SK-N-SH (cell line): ENCODE data around the gene DENND6A.

Source experiments
- CHD2 ChIP-seq: fragments of 150-350 bp; IDR thresholded peaks from 2 replicates; pipeline ENCODE4 v1.6.1; 2018; ENCODE audit warnings: low read length; ENCODE audit not compliant: partially characterized antibody
- ELF1 ChIP-seq: IDR thresholded peaks from 2 replicates; pipeline ENCODE4 v1.4.0; 2012
- EZH2phosphoT487 ChIP-seq: fragments of 200-600 bp; sonication (generic); IDR thresholded peaks from 2 replicates; pipeline ENCODE4 v1.6.1; 2017; ENCODE audit warnings: low read depth, mixed run types, mild to moderate bottlenecking, antibody characterized with exemption, moderate library complexity, borderline replicate concordance
- FOXJ3 ChIP-seq: sonication (generic); formaldehyde crosslinking; IDR thresholded peaks from 2 replicates; pipeline ENCODE4 v1.5.1; 2020; ENCODE audit warnings: mild to moderate bottlenecking, missing genetic modification reagents
- JUND ChIP-seq: IDR thresholded peaks from 2 replicates; pipeline ENCODE4 v1.4.0; 2012
- NRF1 ChIP-seq: IDR thresholded peaks from 2 replicates; pipeline ENCODE4 v1.6.1; 2012; ENCODE audit warnings: low read depth, mild to moderate bottlenecking, low read length
- RCOR1 ChIP-seq: fragments of 150-350 bp; IDR thresholded peaks from 2 replicates; pipeline ENCODE4 v1.6.1; 2017; ENCODE audit warnings: antibody characterized with exemption, low read length
- SIN3A ChIP-seq: IDR thresholded peaks from 2 replicates; pipeline ENCODE4 v1.6.1; 2012; ENCODE audit warnings: low read depth, mild to moderate bottlenecking, low read length, moderate library complexity, borderline replicate concordance
- TAF1 ChIP-seq: IDR thresholded peaks from 2 replicates; pipeline ENCODE4 v1.6.1; 2012; ENCODE audit warnings: low read depth, mild to moderate bottlenecking, low read length, moderate library complexity, borderline replicate concordance
- TEAD4 ChIP-seq: IDR thresholded peaks from 2 replicates; pipeline ENCODE4 v1.4.0; 2012; ENCODE audit warnings: mild to moderate bottlenecking, borderline replicate concordance; ENCODE audit not compliant: insufficient read depth
- YY1 ChIP-seq: IDR thresholded peaks from 2 replicates; pipeline ENCODE4 v1.4.0; 2012; ENCODE audit warnings: low read depth, mild to moderate bottlenecking
- TF ChIP-seq, protein P1 (sequence below): fragments of 200-600 bp; sonication (generic); IDR thresholded peaks from 2 replicates; pipeline ENCODE4 v1.6.1; 2017; ENCODE audit warnings: antibody characterized with exemption, mild to moderate bottlenecking, moderate library complexity
- TF ChIP-seq, protein P2 (sequence below): IDR thresholded peaks from 2 replicates; pipeline ENCODE4 v1.4.0; 2012; ENCODE audit warnings: low read depth
- TF ChIP-seq, protein P3 (sequence below): IDR thresholded peaks from 2 replicates; pipeline ENCODE4 v1.4.0; 2012; ENCODE audit warnings: low read depth, borderline replicate concordance

DNA sequence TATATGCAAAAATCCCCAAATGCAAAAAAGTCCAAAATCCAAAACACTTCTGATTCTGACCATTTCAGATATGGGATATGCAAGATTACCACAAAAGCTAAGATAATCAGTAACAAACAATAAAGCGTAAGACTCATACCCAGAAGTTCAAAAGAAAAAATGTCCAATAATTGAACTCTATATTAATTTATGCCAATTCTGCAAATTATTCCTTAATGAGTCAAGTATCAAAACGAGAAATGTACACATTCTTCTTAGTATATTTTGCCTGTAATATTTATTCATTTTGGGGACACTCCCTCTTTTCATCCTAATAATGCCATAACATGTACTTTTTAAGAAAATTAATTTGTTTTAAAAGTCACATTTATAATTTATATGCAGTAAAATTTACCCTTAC is 37.1 kb downstream of the DENND6A start:
- TF ChIP-seq RCOR1 (no peak), FOXJ3 (no peak), TEAD4 (no peak), TAF1 (no peak), NRF1 (no peak), YY1 (no peak), CHD2 (no peak), EZH2phosphoT487 (no peak), JUND (no peak), SIN3A (no peak), ELF1 (no peak)
- TF ChIP-seq, protein P1, sequence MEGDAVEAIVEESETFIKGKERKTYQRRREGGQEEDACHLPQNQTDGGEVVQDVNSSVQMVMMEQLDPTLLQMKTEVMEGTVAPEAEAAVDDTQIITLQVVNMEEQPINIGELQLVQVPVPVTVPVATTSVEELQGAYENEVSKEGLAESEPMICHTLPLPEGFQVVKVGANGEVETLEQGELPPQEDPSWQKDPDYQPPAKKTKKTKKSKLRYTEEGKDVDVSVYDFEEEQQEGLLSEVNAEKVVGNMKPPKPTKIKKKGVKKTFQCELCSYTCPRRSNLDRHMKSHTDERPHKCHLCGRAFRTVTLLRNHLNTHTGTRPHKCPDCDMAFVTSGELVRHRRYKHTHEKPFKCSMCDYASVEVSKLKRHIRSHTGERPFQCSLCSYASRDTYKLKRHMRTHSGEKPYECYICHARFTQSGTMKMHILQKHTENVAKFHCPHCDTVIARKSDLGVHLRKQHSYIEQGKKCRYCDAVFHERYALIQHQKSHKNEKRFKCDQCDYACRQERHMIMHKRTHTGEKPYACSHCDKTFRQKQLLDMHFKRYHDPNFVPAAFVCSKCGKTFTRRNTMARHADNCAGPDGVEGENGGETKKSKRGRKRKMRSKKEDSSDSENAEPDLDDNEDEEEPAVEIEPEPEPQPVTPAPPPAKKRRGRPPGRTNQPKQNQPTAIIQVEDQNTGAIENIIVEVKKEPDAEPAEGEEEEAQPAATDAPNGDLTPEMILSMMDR: no peak
- TF ChIP-seq, protein P2, sequence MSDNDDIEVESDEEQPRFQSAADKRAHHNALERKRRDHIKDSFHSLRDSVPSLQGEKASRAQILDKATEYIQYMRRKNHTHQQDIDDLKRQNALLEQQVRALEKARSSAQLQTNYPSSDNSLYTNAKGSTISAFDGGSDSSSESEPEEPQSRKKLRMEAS: no peak
- TF ChIP-seq, protein P3, sequence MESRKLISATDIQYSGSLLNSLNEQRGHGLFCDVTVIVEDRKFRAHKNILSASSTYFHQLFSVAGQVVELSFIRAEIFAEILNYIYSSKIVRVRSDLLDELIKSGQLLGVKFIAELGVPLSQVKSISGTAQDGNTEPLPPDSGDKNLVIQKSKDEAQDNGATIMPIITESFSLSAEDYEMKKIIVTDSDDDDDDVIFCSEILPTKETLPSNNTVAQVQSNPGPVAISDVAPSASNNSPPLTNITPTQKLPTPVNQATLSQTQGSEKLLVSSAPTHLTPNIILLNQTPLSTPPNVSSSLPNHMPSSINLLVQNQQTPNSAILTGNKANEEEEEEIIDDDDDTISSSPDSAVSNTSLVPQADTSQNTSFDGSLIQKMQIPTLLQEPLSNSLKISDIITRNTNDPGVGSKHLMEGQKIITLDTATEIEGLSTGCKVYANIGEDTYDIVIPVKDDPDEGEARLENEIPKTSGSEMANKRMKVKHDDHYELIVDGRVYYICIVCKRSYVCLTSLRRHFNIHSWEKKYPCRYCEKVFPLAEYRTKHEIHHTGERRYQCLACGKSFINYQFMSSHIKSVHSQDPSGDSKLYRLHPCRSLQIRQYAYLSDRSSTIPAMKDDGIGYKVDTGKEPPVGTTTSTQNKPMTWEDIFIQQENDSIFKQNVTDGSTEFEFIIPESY: no peak
